Neural cell (in vitro differentiated cells): ENCODE data around the gene MYOD1. TPM values are rescaled to one million over a fixed set of nuclear protein-coding genes. Genes with fewer than 3 reads are reported as not detected.

Source experiments
- H2AFZ ChIP-seq: fragments of 200-600, 300-800 bp; sonication (generic), shearing (Covaris generic); 2 replicates; pipeline ENCODE4 v1.6.0; 2014; ENCODE audit warnings: low read depth, mild to moderate bottlenecking, antibody characterized with exemption, low read length, moderate library complexity
- H3F3A ChIP-seq: fragments of 200-600 bp; shearing (Covaris generic); 2 replicates; pipeline ENCODE4 v1.6.1; 2016; ENCODE audit warnings: mild to moderate bottlenecking, moderate library complexity, mixed read lengths, antibody characterized with exemption, low read length; ENCODE audit not compliant: insufficient read depth, poor library complexity, severe bottlenecking
- H3K27ac ChIP-seq: fragments of 200-600, 300-800 bp; sonication (generic), shearing (Covaris generic); 2 replicates; pipeline ENCODE4 v1.5.1; 2014; ENCODE audit warnings: mild to moderate bottlenecking, low read length, moderate library complexity
- H3K27me3 ChIP-seq: fragments of 300-800, 200-600 bp; sonication (generic), shearing (Covaris generic); 2 replicates; pipeline ENCODE4 v1.6.0; 2014; ENCODE audit warnings: mild to moderate bottlenecking, low read depth, low read length, moderate library complexity; ENCODE audit not compliant: insufficient read depth
- H3K36me3 ChIP-seq: fragments of 300-800, 200-600 bp; sonication (generic), shearing (Covaris generic); 2 replicates; pipeline ENCODE4 v1.5.1; 2014; ENCODE audit warnings: mild to moderate bottlenecking, antibody characterized with exemption, low read length, moderate library complexity; ENCODE audit not compliant: insufficient read depth
- H3K4me2 ChIP-seq: fragments of 300-800, 200-600 bp; sonication (generic), shearing (Covaris generic); 2 replicates; pipeline ENCODE4 v1.6.0; 2014; ENCODE audit warnings: mild to moderate bottlenecking, low read length
- H3K4me3 ChIP-seq: fragments of 300-800, 200-600 bp; sonication (generic), shearing (Covaris generic); 2 replicates; pipeline ENCODE4 v1.5.1; 2014; ENCODE audit warnings: mild to moderate bottlenecking, low read length, moderate library complexity
- H3K79me2 ChIP-seq: fragments of 200-600 bp; shearing (Covaris generic); replicated peaks from 2 replicates; pipeline ENCODE4 v1.6.0; 2014; ENCODE audit warnings: mild to moderate bottlenecking, low read length, moderate library complexity; ENCODE audit not compliant: insufficient read depth
- H3K9ac ChIP-seq: fragments of 300-800, 200-600 bp; sonication (generic), shearing (Covaris generic); 2 replicates; pipeline ENCODE4 v1.6.1; 2016; ENCODE audit warnings: mild to moderate bottlenecking, low read length, mixed read lengths
- H3K9me2 ChIP-seq: fragments of 200-600 bp; shearing (Covaris generic); 2 replicates; pipeline ENCODE4 v1.6.1; 2016; ENCODE audit warnings: mild to moderate bottlenecking, low read length, mixed read lengths; ENCODE audit not compliant: insufficient read depth
- H3K9me3 ChIP-seq: fragments of 200-600, 300-800 bp; sonication (generic), shearing (Covaris generic); 2 replicates; pipeline ENCODE4 v1.6.1; 2016; ENCODE audit warnings: mild to moderate bottlenecking, mixed run types, low read length, moderate library complexity, mixed read lengths
- H4K20me1 ChIP-seq: fragments of 200-600 bp; shearing (Covaris generic); 2 replicates; pipeline ENCODE4 v1.6.1; 2016; ENCODE audit warnings: mild to moderate bottlenecking, mixed run types; ENCODE audit not compliant: insufficient read depth
- EP300 ChIP-seq: fragments of 450-650 bp; conservative IDR thresholded peaks from 2 replicates; pipeline ENCODE4 v1.6.1; 2014; ENCODE audit warnings: antibody characterized with exemption, mild to moderate bottlenecking, moderate library complexity; ENCODE audit not compliant: poor library complexity, severe bottlenecking
- EZH2 ChIP-seq: fragments of 200-600, 300-800 bp; shearing (Covaris generic), sonication (generic); IDR thresholded peaks from 2 replicates; pipeline ENCODE4 v1.6.1; 2014; ENCODE audit warnings: antibody characterized with exemption, low read length, borderline replicate concordance, mild to moderate bottlenecking; ENCODE audit not compliant: insufficient read depth, poor library complexity, severe bottlenecking
- MXI1 ChIP-seq: fragments of 450-650 bp; conservative IDR thresholded peaks from 2 replicates; pipeline ENCODE4 v1.6.1; 2014; ENCODE audit warnings: antibody characterized with exemption, mild to moderate bottlenecking; ENCODE audit not compliant: poor library complexity, severe bottlenecking
- POLR2AphosphoS5 ChIP-seq: IDR thresholded peaks from 2 replicates; pipeline ENCODE4 v1.6.1; 2012
- RAD21 ChIP-seq: fragments of 450-650 bp; conservative IDR thresholded peaks from 2 replicates; pipeline ENCODE4 v1.6.1; 2014; ENCODE audit warnings: antibody characterized with exemption, mild to moderate bottlenecking, moderate library complexity
- REST ChIP-seq: IDR thresholded peaks from 2 replicates; pipeline ENCODE4 v1.6.1; 2012; ENCODE audit warnings: borderline replicate concordance
- SMC3 ChIP-seq: fragments of 450-650 bp; conservative IDR thresholded peaks from 2 replicates; pipeline ENCODE4 v1.6.1; 2014; ENCODE audit warnings: antibody characterized with exemption, mild to moderate bottlenecking, moderate library complexity; ENCODE audit not compliant: poor library complexity
- TAF1 ChIP-seq: IDR thresholded peaks from 2 replicates; pipeline ENCODE4 v1.6.1; 2012; ENCODE audit warnings: low read depth
- polyA plus RNA-seq: library from polyadenylated mRNA; depleted of rRNA; stranded (reverse); fragments of >200 nt; gene quantifications from 2 replicates; pipeline ENCODE4 v1.2.3, GENCODE V29; 2014
- TF ChIP-seq, protein P1 (sequence below): fragments of 450-650 bp; IDR thresholded peaks from 2 replicates; pipeline ENCODE4 v1.5.1; 2014; ENCODE audit warnings: antibody characterized with exemption, mild to moderate bottlenecking, moderate library complexity; ENCODE audit not compliant: poor library complexity, severe bottlenecking

Gene MYOD1
- polyA plus RNA-seq, 1 donor from 2014 or later, result not detected

GRCh38 chr11:17743026-17743807 is 23.8 kb downstream of the MYOD1 start:
- Histone ChIP-seq H3F3A (no peaks in the 10 kb centered on the region), H3K9ac (no peak overlapping the region), H3K9me3 (no peaks in the 10 kb centered on the region), H3K27ac (no peak overlapping the region), H3K9me2 (no peaks in the 10 kb centered on the region), H3K27me3 (no peaks in the 10 kb centered on the region), H3K4me3 (no peak overlapping the region), H3K4me2 (no peak overlapping the region), H4K20me1 (peaks cover 3% of the 10 kb centered on the region), H3K79me2 (peaks cover 14% of the 10 kb centered on the region), H2AFZ (no peak overlapping the region), H3K36me3 (no peaks in the 10 kb centered on the region)
- TF ChIP-seq RAD21, result no peak
- no peak for TF ChIP-seq EP300
- no peak for TF ChIP-seq TAF1
- no peak for TF ChIP-seq MXI1
- no peak for TF ChIP-seq EZH2
- TF ChIP-seq SMC3, result no peak
- TF ChIP-seq POLR2AphosphoS5, result no peak
- TF ChIP-seq, protein P1, sequence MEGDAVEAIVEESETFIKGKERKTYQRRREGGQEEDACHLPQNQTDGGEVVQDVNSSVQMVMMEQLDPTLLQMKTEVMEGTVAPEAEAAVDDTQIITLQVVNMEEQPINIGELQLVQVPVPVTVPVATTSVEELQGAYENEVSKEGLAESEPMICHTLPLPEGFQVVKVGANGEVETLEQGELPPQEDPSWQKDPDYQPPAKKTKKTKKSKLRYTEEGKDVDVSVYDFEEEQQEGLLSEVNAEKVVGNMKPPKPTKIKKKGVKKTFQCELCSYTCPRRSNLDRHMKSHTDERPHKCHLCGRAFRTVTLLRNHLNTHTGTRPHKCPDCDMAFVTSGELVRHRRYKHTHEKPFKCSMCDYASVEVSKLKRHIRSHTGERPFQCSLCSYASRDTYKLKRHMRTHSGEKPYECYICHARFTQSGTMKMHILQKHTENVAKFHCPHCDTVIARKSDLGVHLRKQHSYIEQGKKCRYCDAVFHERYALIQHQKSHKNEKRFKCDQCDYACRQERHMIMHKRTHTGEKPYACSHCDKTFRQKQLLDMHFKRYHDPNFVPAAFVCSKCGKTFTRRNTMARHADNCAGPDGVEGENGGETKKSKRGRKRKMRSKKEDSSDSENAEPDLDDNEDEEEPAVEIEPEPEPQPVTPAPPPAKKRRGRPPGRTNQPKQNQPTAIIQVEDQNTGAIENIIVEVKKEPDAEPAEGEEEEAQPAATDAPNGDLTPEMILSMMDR, result no peak
- TF ChIP-seq REST, result no peak

GRCh38 chr11:17743808-17744119 is 24.4 kb downstream of the MYOD1 start:
- H3K27ac ChIP-seq, result no peak overlapping the region
- H4K20me1 ChIP-seq, result peaks cover 3% of the 10 kb centered on the region
- H3K36me3 ChIP-seq, result no peaks in the 10 kb centered on the region
- H3K9ac ChIP-seq, result no peak overlapping the region
- no peak overlapping the region for H3K4me3 ChIP-seq
- H3K4me2 ChIP-seq, result no peak overlapping the region
- TF ChIP-seq RAD21 (no peak), EZH2 (no peak), POLR2AphosphoS5 (no peak), MXI1 (no peak), SMC3 (no peak), TAF1 (no peak), REST (no peak), EP300 (no peak)
- TF ChIP-seq, protein P1, result no peak
- no peaks in the 10 kb centered on the region for H3K9me2 ChIP-seq
- H3K9me3 ChIP-seq, result no peaks in the 10 kb centered on the region
- no peaks in the 10 kb centered on the region for H3F3A ChIP-seq
- H2AFZ ChIP-seq, result no peak overlapping the region
- peaks cover 9% of the 10 kb centered on the region for H3K79me2 ChIP-seq
- H3K27me3 ChIP-seq, result no peaks in the 10 kb centered on the region
